ENCODE measurements around the gene PDCD2L. TPM values are rescaled to one million over a fixed set of nuclear protein-coding genes. Genes with fewer than 3 reads are reported as not detected.

The PDCD2L gene
- total RNA-seq, 1 experiment from 2014 or later: 43.4 TPM

GRCh38 chr19:34408411-34408810 is 4.2 kb downstream of the PDCD2L start (continued):
- no peak for TF ChIP-seq ATF6 (CRISPR knock-in tag; IDR thresholded peaks at IDR 0.05)
- TF ChIP-seq ZNF232 (CRISPR knock-in tag; IDR thresholded peaks at IDR 0.05): no peak
- no peak for TF ChIP-seq ATF1 (CRISPR knock-in tag; IDR thresholded peaks at IDR 0.05)
- no peak for TF ChIP-seq ESRRA (CRISPR knock-in tag; IDR thresholded peaks at IDR 0.05; ENCODE audit: borderline replicate concordance)
- no peak for TF ChIP-seq E2F4 (CRISPR knock-in tag; IDR thresholded peaks at IDR 0.05; ENCODE audit: borderline replicate concordance, low read depth)

GRCh38 chr19:34409189-34410164 is 5.3 kb downstream of the PDCD2L start:
- CTCF ChIA-PET: no interaction called here

More at GRCh38 chr19:34409189-34410164, 5.3 kb downstream of the PDCD2L start:
- no peak for DNase-seq (ENCODE audit: low spot score)
- peaks cover 4% of the 10 kb centered on the region; the same call in 1 of the 2 replicates for H3K9me3 Mint-ChIP-seq
- H3K4me3 Mint-ChIP-seq: no peak overlapping the region
- no peaks in the 10 kb centered on the region for H3K4me1 Mint-ChIP-seq
- POLR2A ChIA-PET: no interaction called here
- no peak for TF ChIP-seq FOXK1 (CRISPR knock-in tag; IDR thresholded peaks at IDR 0.05)
- no peak for TF ChIP-seq PRRX2 (CRISPR knock-in tag; IDR thresholded peaks at IDR 0.05)
- no peak for TF ChIP-seq ZNF396 (CRISPR knock-in tag; IDR thresholded peaks at IDR 0.05; ENCODE audit: borderline replicate concordance)
- no peak for TF ChIP-seq ZNF281 (CRISPR knock-in tag; IDR thresholded peaks at IDR 0.05)
- no peak for TF ChIP-seq PRDM15 (CRISPR knock-in tag; IDR thresholded peaks at IDR 0.05)
- TF ChIP-seq ZNF121 (CRISPR knock-in tag; IDR thresholded peaks at IDR 0.05): no peak
- no peak for TF ChIP-seq MXD4 (CRISPR knock-in tag; IDR thresholded peaks at IDR 0.05; ENCODE audit: borderline replicate concordance)
- TF ChIP-seq ATF1 (CRISPR knock-in tag; IDR thresholded peaks at IDR 0.05): no peak
- no peak for TF ChIP-seq NFATC4 (CRISPR knock-in tag; IDR thresholded peaks at IDR 0.05)
- no peaks in the 10 kb centered on the region for H3K27me3 Mint-ChIP-seq (ENCODE audit: low read depth)
- H3K36me3 Mint-ChIP-seq: peaks cover 25% of the 10 kb centered on the region
- ATAC-seq: no peak
- H3K27ac Mint-ChIP-seq: no peak overlapping the region

Measured in WTC11 (cell line).